Measurements from ENCODE around the gene FBXW12.

DNA sequence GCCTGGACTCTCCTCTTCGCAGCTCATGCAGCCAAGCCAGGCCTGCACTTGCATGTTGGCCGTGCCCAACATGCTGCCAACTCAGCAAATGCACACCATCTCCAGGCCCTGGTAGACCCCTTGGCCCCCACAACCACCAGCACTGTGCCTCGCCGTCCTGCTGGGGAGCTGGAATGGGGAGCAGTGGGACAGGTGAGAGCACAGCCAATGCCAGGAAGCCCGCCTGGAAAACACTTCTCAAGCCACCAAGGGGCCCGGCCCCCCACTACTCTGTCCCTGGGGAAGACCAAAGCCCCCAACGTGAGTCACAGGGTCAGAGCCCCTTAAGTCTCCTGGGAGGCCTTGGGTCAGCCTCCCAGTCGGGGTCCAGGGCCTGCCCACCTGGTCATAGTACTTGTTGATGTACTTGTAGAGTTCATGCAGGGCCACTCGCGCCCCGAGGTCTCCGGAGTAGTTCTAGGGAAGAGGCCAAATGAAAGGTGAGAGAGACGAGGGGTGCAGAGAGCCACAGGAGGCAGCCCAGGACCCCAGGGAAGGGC, 33.4 kb downstream of the FBXW12 start:
- no peak for TF ChIP-seq CTCF (IDR thresholded peaks at IDR 0.05 in 8 of 11, conservative IDR thresholded peaks at IDR 0.05 in 3 of 11)
- no peak for TF ChIP-seq POLR2A (IDR thresholded peaks at IDR 0.05)
- no peak for TF ChIP-seq POLR2AphosphoS5 (IDR thresholded peaks at IDR 0.05)
